HG02623 (cell line): ENCODE measurements around the gene UGT1A5.

Source experiments
- ATAC-seq: cut with Tn5 transposase; IDR thresholded peaks from one replicate; pipeline ENCODE4 v1.9.1; 2021; ENCODE audit warnings: moderate library complexity; ENCODE audit not compliant: unreplicated experiment

UGT1A5 gene

GRCh38 chr2:233822101-233822771, 109.5 kb downstream of the UGT1A5 start:
- ATAC-seq: no peak
